Upper lobe of left lung (tissue), 4 donors: ENCODE results near the gene C22orf42.

ENCODE experiments used
- EP300 ChIP-seq, 4 donors: sonication (generic); formaldehyde crosslinking; IDR thresholded peaks; one replicate each; pipeline ENCODE4 v1.5.1; 2017; ENCODE audit warnings: antibody characterized with exemption in 4 of 4, control low read depth in 2 of 4
- POLR2AphosphoS5 ChIP-seq, 2 donors: sonication (generic); formaldehyde crosslinking; IDR thresholded peaks; one replicate each; pipeline ENCODE4 v1.5.1; 2017; ENCODE audit warnings: antibody characterized with exemption in 2 of 2
- TF ChIP-seq, protein P1 (sequence below), 6 experiments: fragments of 450-650 bp in 4 of 6; fragments of 200-600 bp in 2 of 6; sonication (generic) in 2 of 6; IDR thresholded peaks; one replicate each; pipeline ENCODE4 v1.5.1; 2016 to 2019; ENCODE audit warnings: antibody characterized with exemption in 6 of 6

GRCh38 chr22:32206774-32207758, 48.0 kb upstream of the C22orf42 start:
- TF ChIP-seq, protein P1, sequence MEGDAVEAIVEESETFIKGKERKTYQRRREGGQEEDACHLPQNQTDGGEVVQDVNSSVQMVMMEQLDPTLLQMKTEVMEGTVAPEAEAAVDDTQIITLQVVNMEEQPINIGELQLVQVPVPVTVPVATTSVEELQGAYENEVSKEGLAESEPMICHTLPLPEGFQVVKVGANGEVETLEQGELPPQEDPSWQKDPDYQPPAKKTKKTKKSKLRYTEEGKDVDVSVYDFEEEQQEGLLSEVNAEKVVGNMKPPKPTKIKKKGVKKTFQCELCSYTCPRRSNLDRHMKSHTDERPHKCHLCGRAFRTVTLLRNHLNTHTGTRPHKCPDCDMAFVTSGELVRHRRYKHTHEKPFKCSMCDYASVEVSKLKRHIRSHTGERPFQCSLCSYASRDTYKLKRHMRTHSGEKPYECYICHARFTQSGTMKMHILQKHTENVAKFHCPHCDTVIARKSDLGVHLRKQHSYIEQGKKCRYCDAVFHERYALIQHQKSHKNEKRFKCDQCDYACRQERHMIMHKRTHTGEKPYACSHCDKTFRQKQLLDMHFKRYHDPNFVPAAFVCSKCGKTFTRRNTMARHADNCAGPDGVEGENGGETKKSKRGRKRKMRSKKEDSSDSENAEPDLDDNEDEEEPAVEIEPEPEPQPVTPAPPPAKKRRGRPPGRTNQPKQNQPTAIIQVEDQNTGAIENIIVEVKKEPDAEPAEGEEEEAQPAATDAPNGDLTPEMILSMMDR (IDR thresholded peaks at IDR 0.05): peak; percentile 32 to 62 (median 47)
- TF ChIP-seq POLR2AphosphoS5 (IDR thresholded peaks at IDR 0.05): no peak
- no peak for TF ChIP-seq EP300 (IDR thresholded peaks at IDR 0.05)
